Measurements from ENCODE around the gene MTM1. TPM values are rescaled to one million over a fixed set of nuclear protein-coding genes. Genes with fewer than 3 reads are reported as not detected.

MTM1 gene
- total and polyA plus RNA-seq, 2 experiments from 2014 or later = 8.7 to 15.4 TPM

GRCh38 chrX:150690126-150690525 lies 121.7 kb downstream of the MTM1 start:
- H3K4me2 ChIP-seq = no peak overlapping the region
- peaks cover 7% of the 10 kb centered on the region for H3K79me2 ChIP-seq
- TF ChIP-seq CTCF (IDR thresholded peaks at IDR 0.05; ENCODE audit: poor library complexity) (no peak), EZH2 (IDR thresholded peaks at IDR 0.05; ENCODE audit: borderline replicate concordance) (no peak), EZH2phosphoT487 (IDR thresholded peaks at IDR 0.05; ENCODE audit: low read depth, severe bottlenecking, unreplicated experiment) (no peak)

GRCh38 chrX:150692296-150692695 lies 123.9 kb downstream of the MTM1 start:
- peaks cover 17% of the 10 kb centered on the region for H3K79me2 ChIP-seq
- DNase-seq (ENCODE audit: low spot score) = no peak
- H3K27ac ChIP-seq = peak overlapping the region; percentile 68
- no peaks in the 10 kb centered on the region for H4K20me1 ChIP-seq (ENCODE audit: insufficient read depth, poor library complexity, severe bottlenecking)
- TF ChIP-seq EZH2 (IDR thresholded peaks at IDR 0.05; ENCODE audit: borderline replicate concordance) = no peak
- TF ChIP-seq CTCF (IDR thresholded peaks at IDR 0.05; ENCODE audit: poor library complexity) = no peak
- peak overlapping the region; percentile 85 for H2AFZ ChIP-seq
- no peaks in the 10 kb centered on the region for H3K36me3 ChIP-seq (replicated peaks; ENCODE audit: insufficient read depth, low read depth)
- WGBS (ENCODE audit: low lambda C conversion rate, missing lambda C conversion rate) = 52% methylated on average over 5 of the region's 5 CpGs
- H3K4me2 ChIP-seq = peak overlapping the region; percentile 77
- H3K27me3 ChIP-seq = no peaks in the 10 kb centered on the region
- H3K4me1 ChIP-seq (ENCODE audit: insufficient read depth) = no peaks in the 10 kb centered on the region
- H3K4me3 ChIP-seq = no peak overlapping the region
- no peaks in the 10 kb centered on the region for H3K9me3 ChIP-seq (ENCODE audit: low read depth)
- H3K9me2 ChIP-seq (replicated peaks; ENCODE audit: insufficient read depth) = no peaks in the 10 kb centered on the region

More at GRCh38 chrX:150690126-150690525, 121.7 kb downstream of the MTM1 start:
- Histone ChIP-seq H3K4me3 (no peak overlapping the region), H3K9me3 (ENCODE audit: low read depth) (no peaks in the 10 kb centered on the region), H3K9me2 (replicated peaks; ENCODE audit: insufficient read depth) (no peaks in the 10 kb centered on the region), H3K27ac (no peak overlapping the region), H3K27me3 (no peaks in the 10 kb centered on the region), H4K20me1 (ENCODE audit: insufficient read depth, poor library complexity, severe bottlenecking) (no peaks in the 10 kb centered on the region), H2AFZ (no peak overlapping the region), H3K4me1 (ENCODE audit: insufficient read depth) (no peaks in the 10 kb centered on the region), H3K36me3 (replicated peaks; ENCODE audit: insufficient read depth, low read depth) (no peaks in the 10 kb centered on the region)
- no peak for DNase-seq (ENCODE audit: low spot score)

- H3K9me2 ChIP-seq (replicated peaks; ENCODE audit: insufficient read depth) = no peaks in the 10 kb centered on the region
- 36% methylated on average over 12 of the region's 92 CpGs for WGBS (ENCODE audit: low lambda C conversion rate, missing lambda C conversion rate)
- no peaks in the 10 kb centered on the region for H4K20me1 ChIP-seq (ENCODE audit: insufficient read depth, poor library complexity, severe bottlenecking)
- no peaks in the 10 kb centered on the region for H3K27me3 ChIP-seq
- H3K36me3 ChIP-seq (replicated peaks; ENCODE audit: insufficient read depth, low read depth) = no peaks in the 10 kb centered on the region
- H3K79me2 ChIP-seq = peaks cover 22% of the 10 kb centered on the region
- H3K4me3 ChIP-seq = peak within 1 kb of the TSS; percentile 58
- TF ChIP-seq EZH2phosphoT487 (IDR thresholded peaks at IDR 0.05; ENCODE audit: low read depth, severe bottlenecking, unreplicated experiment) (no peak), EZH2 (IDR thresholded peaks at IDR 0.05; ENCODE audit: borderline replicate concordance) (no peak), CTCF (IDR thresholded peaks at IDR 0.05; ENCODE audit: poor library complexity) (no peak)
- H3K4me2 ChIP-seq = peak within 1 kb of the TSS; percentile 80
- peak; percentile 65 for DNase-seq (ENCODE audit: low spot score)
- H2AFZ ChIP-seq = peak within 1 kb of the TSS; percentile 85
- no peaks in the 10 kb centered on the region for H3K4me1 ChIP-seq (ENCODE audit: insufficient read depth)
- H3K27ac ChIP-seq = peak within 1 kb of the TSS; percentile 72
- no peaks in the 10 kb centered on the region for H3K9me3 ChIP-seq (ENCODE audit: low read depth)
Observed at GRCh38 chrX:150692831-150693724, 124.7 kb downstream of the MTM1 start, which contains the start of gene MTMR1. MTMR1 (plus strand) TSS chrX:150693396; CDS start chrX:150693531, 135 bp downstream.

All from hepatocyte (in vitro differentiated cells).